ENCODE results near the gene PRKD1. TPM values are rescaled to one million over a fixed set of nuclear protein-coding genes. Genes with fewer than 3 reads are reported as not detected.

PRKD1 gene
- total RNA-seq, 2 experiments from 2014 or later = not detected

- Histone ChIP-seq H3K9me3 (ENCODE audit: control insufficient read depth in 1 of 2, insufficient read depth in 1 of 2, low read length in 2 of 2) (peaks cover 0 to 4% of the 10 kb centered on the region in 2 experiments), H3K36me3 (ENCODE audit: insufficient read depth, low read length) (no peaks in the 10 kb centered on the region), H3K27ac (ENCODE audit: low read depth in 1 of 2, low read length in 2 of 2) (no peak overlapping the region), H3K4me3 (ENCODE audit: low read length) (no peak overlapping the region), H3K27me3 (ENCODE audit: control insufficient read depth in 1 of 2, insufficient read depth in 2 of 2, low read length in 2 of 2) (no peaks in the 10 kb centered on the region), H3K4me1 (ENCODE audit: insufficient read depth, low read length) (no peaks in the 10 kb centered on the region)
- DNase-seq = no peak
- ChIA-PET CTCF (no interaction called here), POLR2A (no interaction called here)
- intact Hi-C loops (cut with DNase I, micrococcal nuclease) = no loop called here
- H3K36me3 Mint-ChIP-seq (ENCODE audit: low read depth) = no peaks in the 10 kb centered on the region
- no peak for TF ChIP-seq CTCF (IDR thresholded peaks at IDR 0.05)
- H3K27ac Mint-ChIP-seq = no peak overlapping the region
- ATAC-seq (ENCODE audit: poor library complexity) = no peak
- H3K9me3 Mint-ChIP-seq = peaks cover 3% of the 10 kb centered on the region
- no peak overlapping the region for H3K4me3 Mint-ChIP-seq
- H3K4me1 Mint-ChIP-seq (ENCODE audit: low read depth) = no peaks in the 10 kb centered on the region
- no peaks in the 10 kb centered on the region for H3K27me3 Mint-ChIP-seq
Observed at GRCh38 chr14:29759521-29760340, 167.9 kb downstream of the PRKD1 start.

- H3K36me3 Mint-ChIP-seq (ENCODE audit: low read depth) = no peaks in the 10 kb centered on the region
- no peaks in the 10 kb centered on the region for H3K4me1 Mint-ChIP-seq (ENCODE audit: low read depth)
- Histone ChIP-seq H3K4me3 (ENCODE audit: low read length) (no peak overlapping the region), H3K27ac (ENCODE audit: low read depth in 1 of 2, low read length in 2 of 2) (no peak overlapping the region), H3K4me1 (ENCODE audit: insufficient read depth, low read length) (no peaks in the 10 kb centered on the region), H3K27me3 (ENCODE audit: control insufficient read depth in 1 of 2, insufficient read depth in 2 of 2, low read length in 2 of 2) (no peaks in the 10 kb centered on the region), H3K9me3 (ENCODE audit: control insufficient read depth in 1 of 2, insufficient read depth in 1 of 2, low read length in 2 of 2) (peaks cover 0 to 4% of the 10 kb centered on the region in 2 experiments), H3K36me3 (ENCODE audit: insufficient read depth, low read length) (no peaks in the 10 kb centered on the region)
- no peak overlapping the region for H3K4me3 Mint-ChIP-seq
- peaks cover 6% of the 10 kb centered on the region for H3K9me3 Mint-ChIP-seq
- no peak for TF ChIP-seq CTCF (IDR thresholded peaks at IDR 0.05)
- ChIA-PET POLR2A (no interaction called here), CTCF (no interaction called here)
- H3K27ac Mint-ChIP-seq = no peak overlapping the region
- ATAC-seq (ENCODE audit: poor library complexity) = no peak
- intact Hi-C loops (cut with DNase I, micrococcal nuclease) = no loop called here
- DNase-seq = no peak
- H3K27me3 Mint-ChIP-seq = no peaks in the 10 kb centered on the region
Observed at GRCh38 chr14:29757711-29758233, 169.9 kb downstream of the PRKD1 start.

GRCh38 chr14:29757188-29757680 lies 170.4 kb downstream of the PRKD1 start:
- Mint-ChIP-seq H3K36me3 (ENCODE audit: low read depth) (no peaks in the 10 kb centered on the region), H3K9me3 (peaks cover 6% of the 10 kb centered on the region), H3K27ac (no peak overlapping the region), H3K4me1 (ENCODE audit: low read depth) (no peaks in the 10 kb centered on the region), H3K4me3 (no peak overlapping the region), H3K27me3 (no peaks in the 10 kb centered on the region)
- ChIA-PET POLR2A (no interaction called here), CTCF (no interaction called here)
- ATAC-seq (ENCODE audit: poor library complexity) = no peak
- Histone ChIP-seq H3K27ac (ENCODE audit: low read depth in 1 of 2, low read length in 2 of 2) (no peak overlapping the region), H3K4me1 (ENCODE audit: insufficient read depth, low read length) (no peaks in the 10 kb centered on the region), H3K27me3 (ENCODE audit: control insufficient read depth in 1 of 2, insufficient read depth in 2 of 2, low read length in 2 of 2) (no peaks in the 10 kb centered on the region), H3K36me3 (ENCODE audit: insufficient read depth, low read length) (no peaks in the 10 kb centered on the region), H3K4me3 (ENCODE audit: low read length) (no peak overlapping the region), H3K9me3 (ENCODE audit: control insufficient read depth in 1 of 2, insufficient read depth in 1 of 2, low read length in 2 of 2) (peaks cover 0 to 4% of the 10 kb centered on the region in 2 experiments)
- DNase-seq = no peak
- TF ChIP-seq CTCF (IDR thresholded peaks at IDR 0.05) = no peak
- intact Hi-C loops (cut with DNase I, micrococcal nuclease) = no loop called here
